Keratinocyte (primary cell): ENCODE results near the gene KRTAP10-6. TPM values are rescaled to one million over a fixed set of nuclear protein-coding genes. Genes with fewer than 3 reads are reported as not detected.

Experiments used
- DNase-seq: peaks from one replicate; pipeline ENCODE4 v3.0.0-alpha.2; 2011; ENCODE audit warnings: low read depth, missing footprints, low spot score
- FAIRE-seq: peaks from 2 replicates; lab custom pipeline; 2011; peaks lifted over from hg19 to GRCh38; lab: Jason Lieb, UNC
- H2AFZ ChIP-seq: 2 replicates; pipeline ENCODE4 v1.6.0; 2012; ENCODE audit warnings: low read length, control low read depth, inconsistent platforms; ENCODE audit not compliant: control insufficient read depth
- H3K27ac ChIP-seq: 2 replicates; pipeline ENCODE4 v1.5.1; 2011; ENCODE audit warnings: low read length; ENCODE audit not compliant: control insufficient read depth, insufficient read depth
- H3K27me3 ChIP-seq: 3 replicates; pipeline ENCODE4 v1.6.0; 2011; ENCODE audit warnings: low read length; ENCODE audit not compliant: control insufficient read depth, insufficient read depth; ENCODE audit errors: extremely low read depth
- H3K36me3 ChIP-seq, 2 experiments: 2 replicates in 1 of 2; 3 replicates in 1 of 2; pipeline ENCODE4 v1.5.1; 2011; ENCODE audit warnings: low read length in 2 of 2, mild to moderate bottlenecking in 1 of 2; ENCODE audit not compliant: control insufficient read depth in 2 of 2, insufficient read depth in 2 of 2; ENCODE audit errors: extremely low read depth in 1 of 2
- H3K4me1 ChIP-seq: 3 replicates; pipeline ENCODE4 v1.5.1; 2011; ENCODE audit warnings: low read length; ENCODE audit not compliant: control insufficient read depth, insufficient read depth; ENCODE audit errors: extremely low read depth
- H3K4me2 ChIP-seq: 3 replicates; pipeline ENCODE4 v1.6.0; 2011; ENCODE audit warnings: low read depth, low read length; ENCODE audit not compliant: control insufficient read depth, insufficient read depth; ENCODE audit errors: extremely low read depth
- H3K4me3 ChIP-seq, 3 experiments: fragments of 200-600 bp in 1 of 3; sonication (generic) in 1 of 3; 2 replicates in 2 of 3; 3 replicates in 1 of 3; pipeline ENCODE4 v1.5.1; 2011 to 2016; ENCODE audit warnings: low read length in 3 of 3, mild to moderate bottlenecking in 3 of 3, control low read depth in 2 of 3, inconsistent platforms in 1 of 3, low read depth in 1 of 3, mixed read lengths in 1 of 3, mixed run types in 1 of 3, moderate library complexity in 1 of 3; ENCODE audit not compliant: control insufficient read depth in 2 of 3, insufficient read depth in 2 of 3; ENCODE audit errors: extremely low read depth in 1 of 3
- H3K79me2 ChIP-seq: 2 replicates; pipeline ENCODE4 v1.6.0; 2012; ENCODE audit warnings: low read length; ENCODE audit not compliant: control insufficient read depth, insufficient read depth
- H3K9ac ChIP-seq: 3 replicates; pipeline ENCODE4 v1.6.0; 2011; ENCODE audit warnings: low read length; ENCODE audit not compliant: control insufficient read depth, insufficient read depth; ENCODE audit errors: extremely low read depth
- H3K9me1 ChIP-seq: 3 replicates; pipeline ENCODE4 v1.6.0; 2011; ENCODE audit warnings: low read length; ENCODE audit not compliant: control insufficient read depth, insufficient read depth; ENCODE audit errors: extremely low read depth
- H3K9me3 ChIP-seq: 2 replicates; pipeline ENCODE4 v1.5.1; 2012; ENCODE audit warnings: low read depth, low read length; ENCODE audit not compliant: control insufficient read depth
- H4K20me1 ChIP-seq: 3 replicates; pipeline ENCODE4 v1.6.0; 2011; ENCODE audit warnings: low read length; ENCODE audit not compliant: control insufficient read depth, insufficient read depth; ENCODE audit errors: extremely low read depth
- EZH2 ChIP-seq: IDR thresholded peaks from one replicate; pipeline ENCODE4 v1.6.1; 2012; ENCODE audit warnings: inconsistent platforms, mild to moderate bottlenecking, low read length, moderate library complexity
- dilution Hi-C: fragments of 300-500 bp; cut with MboI; formaldehyde crosslinking; loops from one replicate; pipeline ENCODE4 v1.7.0; 2020; ENCODE audit warnings: low sequenced_read_pairs; ENCODE audit not compliant: extremely low pct_ligation_motif_present
- polyA plus RNA-seq, 5 experiments: library from polyadenylated mRNA; depleted of rRNA in 3 of 5; stranded (reverse) in 3 of 5; stranded (forward) in 1 of 5; unstranded in 1 of 5; fragments of >200 nt; gene quantifications; 1 replicate in 1 of 5; 2 replicates in 3 of 5; 3 replicates in 1 of 5; pipeline versions ENCODE4 v1.2.1 to v1.2.3, GENCODE V29; 2011 to 2012; ENCODE audit warnings: missing spikeins in 2 of 5, low read depth in 1 of 5, low replicate concordance in 1 of 5
- TF ChIP-seq, protein P1 (sequence below), 3 experiments: IDR thresholded peaks in 1 of 3; conservative IDR thresholded peaks in 1 of 3; optimal IDR thresholded peaks in 1 of 3; 2 replicates in 2 of 3; 3 replicates in 1 of 3; pipeline versions ENCODE3 to v1.5.1; 2011; ENCODE audit warnings: low read length in 3 of 3, mild to moderate bottlenecking in 3 of 3, moderate library complexity in 2 of 3, control low read depth in 1 of 3, inconsistent platforms in 1 of 3; ENCODE audit not compliant: insufficient read depth in 2 of 3; ENCODE audit errors: extremely low read depth in 1 of 3

KRTAP10-6 gene
- polyA plus RNA-seq, 1 donor (not counting 4 experiments of a cell fraction or from before 2014, with no cell fraction given), result not detected

DNA sequence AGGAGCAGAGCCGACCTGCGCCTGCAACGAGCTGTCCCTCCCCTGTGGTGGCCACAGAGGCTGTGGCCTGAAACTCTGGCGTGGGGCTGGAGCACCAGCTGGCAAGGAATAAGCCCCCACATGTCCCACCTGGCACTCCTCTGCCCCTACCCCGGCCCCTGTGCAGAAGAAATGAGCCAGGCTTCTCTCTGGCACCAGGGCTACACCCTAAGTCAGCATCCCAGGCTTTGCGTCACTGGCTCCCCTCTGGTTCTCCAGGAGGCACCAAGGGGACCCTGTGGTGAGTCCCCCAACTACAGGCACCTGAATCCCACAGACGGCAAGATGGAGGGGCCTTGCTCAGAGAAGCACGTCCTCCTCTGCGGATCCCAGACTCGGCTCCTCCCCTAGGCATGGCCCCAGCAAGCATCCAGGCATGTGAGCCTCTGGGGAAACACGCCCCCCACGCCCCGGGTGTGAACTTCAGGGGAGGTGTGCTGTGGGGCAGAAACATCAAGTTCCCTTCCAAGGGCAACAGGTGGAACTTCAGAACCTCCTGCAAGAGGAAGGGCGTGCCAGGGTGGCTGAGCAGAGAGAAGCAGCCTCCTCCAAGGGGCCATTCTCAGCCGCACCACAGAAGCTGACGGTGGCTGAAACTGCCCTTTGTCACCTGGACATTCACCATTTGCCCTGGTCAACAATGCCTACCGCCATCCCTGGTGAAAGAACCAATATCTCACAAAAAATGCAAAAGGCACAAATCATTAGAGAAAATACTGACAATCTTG, 11.0 kb upstream of the KRTAP10-6 start:
- Histone ChIP-seq H3K27ac (no peak overlapping the region), H3K4me3 (no peak overlapping the region), H3K9me3 (no peaks in the 10 kb centered on the region), H2AFZ (no peak overlapping the region), H3K27me3 (peaks cover 2% of the 10 kb centered on the region), H3K4me2 (no peak overlapping the region), H3K79me2 (no peaks in the 10 kb centered on the region), H3K9ac (no peak overlapping the region), H3K4me1 (no peaks in the 10 kb centered on the region), H4K20me1 (no peaks in the 10 kb centered on the region), H3K9me1 (no peaks in the 10 kb centered on the region), H3K36me3 (no peaks in the 10 kb centered on the region)
- dilution Hi-C loops, result no loop called here
- DNase-seq (no peak), FAIRE-seq (no peak)
- TF ChIP-seq, protein P1, sequence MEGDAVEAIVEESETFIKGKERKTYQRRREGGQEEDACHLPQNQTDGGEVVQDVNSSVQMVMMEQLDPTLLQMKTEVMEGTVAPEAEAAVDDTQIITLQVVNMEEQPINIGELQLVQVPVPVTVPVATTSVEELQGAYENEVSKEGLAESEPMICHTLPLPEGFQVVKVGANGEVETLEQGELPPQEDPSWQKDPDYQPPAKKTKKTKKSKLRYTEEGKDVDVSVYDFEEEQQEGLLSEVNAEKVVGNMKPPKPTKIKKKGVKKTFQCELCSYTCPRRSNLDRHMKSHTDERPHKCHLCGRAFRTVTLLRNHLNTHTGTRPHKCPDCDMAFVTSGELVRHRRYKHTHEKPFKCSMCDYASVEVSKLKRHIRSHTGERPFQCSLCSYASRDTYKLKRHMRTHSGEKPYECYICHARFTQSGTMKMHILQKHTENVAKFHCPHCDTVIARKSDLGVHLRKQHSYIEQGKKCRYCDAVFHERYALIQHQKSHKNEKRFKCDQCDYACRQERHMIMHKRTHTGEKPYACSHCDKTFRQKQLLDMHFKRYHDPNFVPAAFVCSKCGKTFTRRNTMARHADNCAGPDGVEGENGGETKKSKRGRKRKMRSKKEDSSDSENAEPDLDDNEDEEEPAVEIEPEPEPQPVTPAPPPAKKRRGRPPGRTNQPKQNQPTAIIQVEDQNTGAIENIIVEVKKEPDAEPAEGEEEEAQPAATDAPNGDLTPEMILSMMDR (optimal IDR thresholded peaks at IDR 0.05 in 1 of 3, IDR thresholded peaks at IDR 0.05 in 1 of 3, conservative IDR thresholded peaks at IDR 0.05 in 1 of 3; ENCODE audit: extremely low read depth in 1 of 3, insufficient read depth in 2 of 3, low read length in 3 of 3), result no peak
- no peak for TF ChIP-seq EZH2

DNA sequence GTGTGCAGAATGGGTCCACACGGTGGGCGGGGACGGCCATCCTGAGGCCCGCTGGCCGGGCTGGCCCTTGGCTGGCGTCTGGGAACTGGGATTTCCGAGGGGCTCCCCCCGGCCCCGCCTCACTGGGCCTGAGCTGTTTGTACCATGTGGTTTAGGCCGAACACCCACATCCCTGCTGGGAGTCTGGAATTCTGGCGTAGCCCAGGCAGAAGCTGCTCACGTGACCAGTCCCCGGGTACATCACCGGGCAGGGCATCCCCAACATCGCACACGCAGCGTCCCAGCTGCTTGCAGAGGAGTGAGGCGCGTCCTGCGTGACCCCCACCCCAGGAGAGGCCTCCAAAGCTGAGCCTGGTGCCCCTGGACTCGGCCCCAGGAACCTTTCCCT, 10.2 kb upstream of the KRTAP10-6 start:
- FAIRE-seq (no peak), DNase-seq (no peak)
- Histone ChIP-seq H3K9ac (no peak overlapping the region), H3K4me1 (peaks cover 2% of the 10 kb centered on the region), H3K27me3 (peaks cover 2% of the 10 kb centered on the region), H4K20me1 (no peaks in the 10 kb centered on the region), H3K9me1 (no peaks in the 10 kb centered on the region), H3K4me3 (no peak overlapping the region), H3K4me2 (no peak overlapping the region), H3K9me3 (no peaks in the 10 kb centered on the region), H2AFZ (no peak overlapping the region), H3K36me3 (no peaks in the 10 kb centered on the region), H3K27ac (no peak overlapping the region), H3K79me2 (no peaks in the 10 kb centered on the region)
- dilution Hi-C loops, result no loop called here
- TF ChIP-seq EZH2, result no peak
- TF ChIP-seq, protein P1 (optimal IDR thresholded peaks at IDR 0.05 in 1 of 3, IDR thresholded peaks at IDR 0.05 in 1 of 3, conservative IDR thresholded peaks at IDR 0.05 in 1 of 3; ENCODE audit: extremely low read depth in 1 of 3, insufficient read depth in 2 of 3, low read length in 3 of 3), result no peak
